Activated CD4-positive, alpha-beta T cell treated with anti-CD3 and anti-CD28 coated beads for 36 hours (primary cell): ENCODE data around the gene SORCS2. TPM values are rescaled to one million over a fixed set of nuclear protein-coding genes. Genes with fewer than 3 reads are reported as not detected.

Source experiments
- ATAC-seq: fragments of 200-7000 bp; cut with Tn5 transposase; one replicate; pipeline ENCODE4 v1.10.0; 2021; ENCODE audit warnings: mild to moderate bottlenecking, moderate library complexity
- CTCF ChIA-PET: fragments of 350-600 bp; sonication (Branson Sonifier 250); formaldehyde crosslinking; loops from one replicate; lab custom pipeline; 2021; ENCODE audit warnings: antibody characterized with exemption; lab: Charles Lee
- POLR2A ChIA-PET: fragments of 350-600 bp; sonication (Branson Sonifier 250); formaldehyde crosslinking; loops from one replicate; lab custom pipeline; 2021; ENCODE audit warnings: antibody characterized with exemption, inconsistent platforms; lab: Charles Lee
- DNase-seq: peaks from one replicate; pipeline ENCODE4 v3.0.0-alpha.2; 2020
- H3K27ac Mint-ChIP-seq: one replicate; pipeline ENCODE4 v1.8.0; 2021; ENCODE audit warnings: mixed read lengths
- H3K27me3 Mint-ChIP-seq: one replicate; pipeline ENCODE4 v1.8.0; 2021; ENCODE audit warnings: mixed read lengths
- H3K36me3 Mint-ChIP-seq: one replicate; pipeline ENCODE4 v1.8.0; 2021; ENCODE audit warnings: low read depth, mixed read lengths
- H3K4me1 Mint-ChIP-seq: one replicate; pipeline ENCODE4 v1.8.0; 2021; ENCODE audit warnings: mixed read lengths
- H3K4me3 Mint-ChIP-seq: one replicate; pipeline ENCODE4 v1.8.0; 2021; ENCODE audit warnings: mild to moderate bottlenecking, moderate library complexity, mixed read lengths
- H3K9me3 Mint-ChIP-seq: one replicate; pipeline ENCODE4 v1.8.0; 2021; ENCODE audit warnings: low read depth, mixed read lengths
- intact Hi-C, 2 experiments: fragments of 100-400 bp; cut with DNase I in 1 of 2; cut with micrococcal nuclease in 1 of 2; formaldehyde crosslinking; loops; one replicate each; pipeline versions ENCODE4 v1.14.2 to v1.15.1; 2022 to 2024; cut with DNase I, micrococcal nuclease
- total RNA-seq, 2 experiments: library from RNA; stranded (reverse); gene quantifications; one replicate each; pipeline ENCODE4 v1.2.3, GENCODE V29; 2021

SORCS2 gene
- total RNA-seq, 2 experiments from 2014 or later, result 0.04 TPM; not detected in 1

GRCh38 chr4:7628432-7628831 is 436.1 kb downstream of the SORCS2 start:
- CTCF ChIA-PET, result no interaction called here
- ATAC-seq, result no peak
- no peaks in the 10 kb centered on the region for H3K36me3 Mint-ChIP-seq
- no peak overlapping the region for H3K4me3 Mint-ChIP-seq
- peaks cover 6% of the 10 kb centered on the region for H3K27me3 Mint-ChIP-seq
- DNase-seq, result no peak
- POLR2A ChIA-PET, result no interaction called here
- H3K9me3 Mint-ChIP-seq, result peaks cover 4% of the 10 kb centered on the region
- H3K4me1 Mint-ChIP-seq, result no peaks in the 10 kb centered on the region
- no peak overlapping the region for H3K27ac Mint-ChIP-seq
- intact Hi-C loops, result no loop called here

- Mint-ChIP-seq H3K4me1 (no peaks in the 10 kb centered on the region), H3K27me3 (peaks cover 4% of the 10 kb centered on the region), H3K36me3 (no peaks in the 10 kb centered on the region), H3K9me3 (peaks cover 4% of the 10 kb centered on the region), H3K4me3 (no peak overlapping the region), H3K27ac (no peak overlapping the region)
- ChIA-PET CTCF (interaction anchor here (0.5 kb wide), 1 partner anchor 839 kb away, joined by 3 read pairs; no protein-coding TSS in a partner anchor), POLR2A (interaction anchor here (0.6 kb wide), 1 partner anchor 117 kb away, joined by 3 read pairs; no protein-coding TSS in a partner anchor)
- intact Hi-C loops, result no loop called here
- DNase-seq, result no peak
- no peak for ATAC-seq
These were observed 437.3 kb downstream of the SORCS2 start for GRCh38 chr4:7629501-7630254.

- intact Hi-C loops, result no loop called here
- POLR2A ChIA-PET, result no interaction called here
- H3K4me3 Mint-ChIP-seq, result no peak overlapping the region
- H3K9me3 Mint-ChIP-seq, result peaks cover 4% of the 10 kb centered on the region
- CTCF ChIA-PET, result no interaction called here
- H3K27me3 Mint-ChIP-seq, result peaks cover 4% of the 10 kb centered on the region
- no peaks in the 10 kb centered on the region for H3K36me3 Mint-ChIP-seq
- ATAC-seq (no peak), DNase-seq (no peak)
- no peaks in the 10 kb centered on the region for H3K4me1 Mint-ChIP-seq
- no peak overlapping the region for H3K27ac Mint-ChIP-seq
These were observed 438.4 kb downstream of the SORCS2 start for GRCh38 chr4:7630568-7631287.

GRCh38 chr4:7631288-7632014 is 439.1 kb downstream of the SORCS2 start:
- ATAC-seq (no peak), DNase-seq (no peak)
- Mint-ChIP-seq H3K27me3 (peaks cover 4% of the 10 kb centered on the region), H3K4me1 (no peaks in the 10 kb centered on the region), H3K9me3 (peaks cover 4% of the 10 kb centered on the region), H3K27ac (no peak overlapping the region), H3K36me3 (no peaks in the 10 kb centered on the region), H3K4me3 (no peak overlapping the region)
- POLR2A ChIA-PET, result no interaction called here
- CTCF ChIA-PET, result interaction anchor here (1.2 kb wide), 1 partner anchor 93 kb away, joined by 3 read pairs; no protein-coding TSS in a partner anchor
- intact Hi-C loops, result no loop called here

GRCh38 chr4:7632341-7632740 is 440.0 kb downstream of the SORCS2 start:
- H3K27ac Mint-ChIP-seq, result no peak overlapping the region
- POLR2A ChIA-PET, result no interaction called here
- H3K36me3 Mint-ChIP-seq, result no peaks in the 10 kb centered on the region
- peaks cover 4% of the 10 kb centered on the region for H3K27me3 Mint-ChIP-seq
- peaks cover 4% of the 10 kb centered on the region for H3K9me3 Mint-ChIP-seq
- no peaks in the 10 kb centered on the region for H3K4me1 Mint-ChIP-seq
- H3K4me3 Mint-ChIP-seq, result no peak overlapping the region
- ATAC-seq (no peak), DNase-seq (no peak)
- CTCF ChIA-PET, result interaction anchor here (1.2 kb wide), 1 partner anchor 93 kb away, joined by 3 read pairs; no protein-coding TSS in a partner anchor
- intact Hi-C loops, result no loop called here

GRCh38 chr4:7632971-7633370 is 440.6 kb downstream of the SORCS2 start:
- CTCF ChIA-PET, result interaction anchor here (1.2 kb wide), 1 partner anchor 94 kb away, joined by 3 read pairs; no protein-coding TSS in a partner anchor
- Mint-ChIP-seq H3K36me3 (no peaks in the 10 kb centered on the region), H3K27ac (no peak overlapping the region), H3K4me3 (no peak overlapping the region), H3K4me1 (no peaks in the 10 kb centered on the region), H3K27me3 (peaks cover 4% of the 10 kb centered on the region), H3K9me3 (peaks cover 4% of the 10 kb centered on the region)
- intact Hi-C loops, result no loop called here
- ATAC-seq (no peak), DNase-seq (no peak)
- POLR2A ChIA-PET, result no interaction called here

GRCh38 chr4:7634661-7635251 is 442.4 kb downstream of the SORCS2 start:
- peaks cover 4% of the 10 kb centered on the region for H3K27me3 Mint-ChIP-seq
- ATAC-seq, result no peak

GRCh38 chr4:7635445-7636239 is 443.3 kb downstream of the SORCS2 start:
- H3K36me3 Mint-ChIP-seq, result no peaks in the 10 kb centered on the region
- ATAC-seq, result no peak
- peaks cover 4% of the 10 kb centered on the region for H3K27me3 Mint-ChIP-seq
- no peak overlapping the region for H3K27ac Mint-ChIP-seq
- no peaks in the 10 kb centered on the region for H3K4me1 Mint-ChIP-seq
- H3K9me3 Mint-ChIP-seq, result no peaks in the 10 kb centered on the region
- intact Hi-C loops, result no loop called here
- POLR2A ChIA-PET, result no interaction called here
- DNase-seq, result no peak
- CTCF ChIA-PET, result no interaction called here
- no peak overlapping the region for H3K4me3 Mint-ChIP-seq

More at GRCh38 chr4:7634661-7635251, 442.4 kb downstream of the SORCS2 start:
- no peak overlapping the region for H3K27ac Mint-ChIP-seq
- H3K9me3 Mint-ChIP-seq, result peaks cover under 1% of the 10 kb centered on the region
- intact Hi-C loops, result no loop called here
- no peak for DNase-seq
- H3K4me3 Mint-ChIP-seq, result no peak overlapping the region
- ChIA-PET POLR2A (no interaction called here), CTCF (no interaction called here)
- H3K36me3 Mint-ChIP-seq, result no peaks in the 10 kb centered on the region
- no peaks in the 10 kb centered on the region for H3K4me1 Mint-ChIP-seq

GRCh38 chr4:7636240-7636508 is 443.8 kb downstream of the SORCS2 start:
- ChIA-PET POLR2A (no interaction called here), CTCF (interaction anchor here (0.6 kb wide), 1 partner anchor 14 kb away, joined by 4 read pairs; no protein-coding TSS in a partner anchor)
- intact Hi-C loops, result no loop called here
- ATAC-seq, result no peak
- no peak for DNase-seq
- H3K4me3 Mint-ChIP-seq, result no peak overlapping the region
- no peak overlapping the region for H3K27ac Mint-ChIP-seq
- H3K27me3 Mint-ChIP-seq, result peaks cover 2% of the 10 kb centered on the region
- no peaks in the 10 kb centered on the region for H3K4me1 Mint-ChIP-seq
- no peaks in the 10 kb centered on the region for H3K9me3 Mint-ChIP-seq
- H3K36me3 Mint-ChIP-seq, result no peaks in the 10 kb centered on the region

- ATAC-seq, result no peak
- Mint-ChIP-seq H3K9me3 (no peaks in the 10 kb centered on the region), H3K4me1 (no peaks in the 10 kb centered on the region), H3K27me3 (peaks cover 4% of the 10 kb centered on the region), H3K36me3 (no peaks in the 10 kb centered on the region), H3K4me3 (no peak overlapping the region), H3K27ac (no peak overlapping the region)
- CTCF ChIA-PET, result no interaction called here
- POLR2A ChIA-PET, result no interaction called here
- DNase-seq, result no peak
- intact Hi-C loops, result no loop called here
These were observed 444.8 kb downstream of the SORCS2 start for GRCh38 chr4:7637139-7637538.
